Smooth muscle cell of the pulmonary artery (primary cell): Measurements from ENCODE around the gene FLOT1. TPM values are rescaled to one million over a fixed set of nuclear protein-coding genes. Genes with fewer than 3 reads are reported as not detected.

Source experiments
- total RNA-seq: library from RNA; depleted of rRNA; stranded (reverse); fragments of >200 nt; gene quantifications from 2 replicates; pipeline ENCODE4 v1.2.3, GENCODE V29; 2014

FLOT1 gene
- 102 and 110 TPM in 2 replicates for total RNA-seq

DNA sequence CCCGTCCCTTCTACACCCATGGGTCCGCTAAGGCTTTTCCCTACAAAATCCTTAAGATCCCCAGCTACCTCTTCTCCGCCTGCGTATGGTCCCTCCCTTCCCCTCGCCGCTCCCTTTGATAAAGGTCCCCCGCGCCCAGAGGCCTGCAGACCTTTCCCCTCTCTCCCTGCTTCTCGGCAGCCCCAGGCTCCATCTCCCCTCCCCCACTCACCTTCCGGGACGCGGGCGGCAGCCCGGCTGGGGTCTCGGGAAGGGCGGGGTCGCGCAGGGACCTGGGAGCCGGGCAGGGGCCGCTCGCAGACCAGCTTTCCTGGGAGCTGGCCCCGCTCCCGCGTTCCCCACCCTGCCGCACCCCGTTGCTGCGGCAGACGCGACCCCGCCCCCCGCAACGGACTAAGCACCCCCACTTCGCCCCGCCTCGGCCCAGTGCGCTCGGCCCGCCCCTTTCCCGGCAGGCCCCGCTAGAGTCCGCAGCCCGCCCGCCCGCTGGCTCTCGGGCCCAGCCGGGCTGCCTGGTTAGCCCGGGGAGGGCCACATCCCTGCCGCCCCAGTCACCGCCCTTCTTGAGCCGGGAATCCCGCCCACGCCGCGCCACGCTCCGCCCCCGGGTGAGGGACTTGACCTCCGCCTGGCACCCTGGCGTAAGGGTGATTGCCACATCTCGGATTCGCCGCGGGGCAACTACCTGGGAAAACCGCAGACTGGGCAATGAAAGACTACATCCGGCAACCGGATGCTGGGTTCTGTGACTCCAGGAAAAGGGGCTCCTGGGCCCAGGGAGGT, at the start of gene FLOT1:
FLOT1 (minus strand) TSS at position 372 of the 783 bp plus-strand sequence. CDS start 498 bp downstream, outside the sequence.

DNA sequence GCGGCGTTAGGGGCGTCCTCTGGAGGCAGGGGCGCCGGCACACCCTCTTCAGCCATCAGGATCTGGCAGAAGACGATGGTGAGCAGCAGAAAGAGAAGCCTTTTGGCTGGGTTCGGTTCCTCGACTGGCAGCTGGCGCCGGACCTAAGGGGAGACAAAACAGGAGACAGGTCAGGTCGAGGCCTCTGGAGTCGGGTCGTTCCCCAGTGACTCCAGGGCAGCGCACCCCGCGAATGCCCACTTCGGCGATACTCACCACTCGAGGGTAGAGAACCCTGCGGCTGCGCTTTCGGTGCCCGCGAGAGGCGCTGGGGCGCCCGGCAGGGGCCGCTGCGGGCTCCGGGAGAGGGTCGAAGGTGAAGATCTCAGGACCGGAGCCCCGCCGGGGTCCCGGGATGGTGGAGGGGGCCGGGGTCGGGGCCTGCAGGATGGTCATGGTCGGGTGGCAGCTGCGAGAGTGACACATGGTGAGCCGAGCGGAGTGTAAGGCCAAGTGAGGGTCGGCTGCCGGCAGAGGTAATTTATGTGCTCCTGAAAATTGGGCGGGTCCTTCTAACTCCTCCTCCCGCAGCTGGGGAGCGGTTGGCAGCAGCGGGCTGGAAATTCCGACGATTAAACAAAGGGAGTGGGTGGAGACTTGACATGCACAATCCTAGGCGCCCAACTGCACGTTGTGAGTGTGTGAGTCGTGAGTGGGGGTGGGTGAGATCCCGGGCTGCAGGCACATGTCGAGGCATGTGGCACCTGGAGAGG, 1.7 kb upstream of the FLOT1 start, which contains the start of gene IER3:
IER3 (minus strand) TSS at position 494 of the 752 bp plus-strand sequence; CDS start at position 465, 29 bp downstream.

DNA sequence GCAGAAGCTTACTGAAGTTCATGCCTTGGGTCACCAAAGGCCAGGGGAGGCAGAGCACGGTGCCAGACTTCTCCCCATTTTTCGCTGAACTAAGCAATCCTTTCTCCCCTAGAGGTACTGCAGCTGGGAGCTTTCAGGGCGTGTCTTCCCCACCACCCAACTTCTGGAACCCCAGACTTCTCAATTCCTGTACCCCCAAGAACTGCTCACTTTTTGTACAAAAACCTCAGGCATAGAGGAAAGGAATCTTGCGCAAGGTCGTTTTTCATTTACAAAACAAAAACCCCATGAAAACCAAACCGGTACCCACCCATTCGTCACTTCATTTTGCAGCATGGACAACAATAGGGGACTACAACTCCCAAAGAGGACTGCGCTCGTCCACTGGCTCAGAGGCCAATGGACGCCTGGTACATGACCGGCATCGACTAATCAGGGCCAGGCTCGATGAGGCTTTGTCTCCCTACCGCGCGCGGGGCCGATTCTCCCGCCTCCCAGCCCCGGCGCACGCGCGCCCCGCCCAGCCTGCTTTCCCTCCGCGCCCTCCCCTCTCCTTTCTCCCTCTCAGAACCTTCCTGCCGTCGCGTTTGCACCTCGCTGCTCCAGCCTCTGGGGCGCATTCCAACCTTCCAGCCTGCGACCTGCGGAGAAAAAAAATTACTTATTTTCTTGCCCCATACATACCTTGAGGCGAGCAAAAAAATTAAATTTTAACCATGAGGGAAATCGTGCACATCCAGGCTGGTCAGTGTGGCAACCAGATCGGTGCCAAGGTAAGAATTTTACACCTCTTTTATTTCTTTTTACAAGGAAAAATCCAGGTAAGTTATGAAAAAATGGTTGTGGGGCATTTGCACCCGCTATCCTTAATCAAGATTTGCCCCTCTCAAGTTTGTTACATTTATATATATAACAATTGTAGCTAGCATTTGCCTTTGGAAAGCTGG, 22.4 kb downstream of the FLOT1 start, which contains the start of gene TUBB:
TUBB (plus strand) TSS at position 562 of the 947 bp plus-strand sequence; CDS start at position 717, 155 bp downstream.

DNA sequence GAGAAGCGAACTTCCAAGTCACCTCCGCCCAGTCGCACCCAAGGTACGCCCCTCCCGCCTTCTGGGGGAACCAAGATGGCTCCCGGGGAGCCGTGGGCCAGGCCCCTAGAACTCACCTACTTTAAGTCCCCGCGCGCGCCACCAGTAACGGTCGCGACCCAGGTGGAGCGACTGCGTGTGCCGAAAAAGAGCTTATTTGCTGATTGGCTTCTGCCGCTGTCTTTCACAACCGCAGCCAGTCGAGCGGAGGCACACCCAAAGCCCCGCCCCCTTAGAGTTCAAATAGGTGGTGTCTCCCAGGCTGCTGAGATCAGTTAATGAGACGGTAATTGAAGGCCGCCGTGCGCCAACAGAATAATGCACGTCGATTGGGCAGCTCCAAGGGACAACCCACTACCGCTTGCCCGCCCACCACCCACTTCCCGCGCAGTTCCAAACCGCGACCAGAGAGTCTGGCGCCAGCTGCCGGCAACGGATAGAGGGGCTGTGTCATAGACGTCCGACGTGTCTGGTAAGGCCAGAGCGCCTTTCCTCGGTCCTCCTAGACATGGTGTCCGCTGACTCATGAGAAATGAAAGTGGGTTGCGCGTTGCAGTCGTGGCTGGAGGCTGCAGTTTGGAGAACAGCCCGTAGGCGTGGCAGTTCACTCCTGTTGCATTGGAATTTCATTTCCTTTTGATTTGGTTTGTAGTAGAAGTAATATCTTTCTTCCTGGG, 25.2 kb downstream of the FLOT1 start, which contains the start of gene MDC1:
MDC1 (minus strand) TSS at position 153 of the 716 bp plus-strand sequence. CDS start 2,106 bp downstream, outside the sequence.

DNA sequence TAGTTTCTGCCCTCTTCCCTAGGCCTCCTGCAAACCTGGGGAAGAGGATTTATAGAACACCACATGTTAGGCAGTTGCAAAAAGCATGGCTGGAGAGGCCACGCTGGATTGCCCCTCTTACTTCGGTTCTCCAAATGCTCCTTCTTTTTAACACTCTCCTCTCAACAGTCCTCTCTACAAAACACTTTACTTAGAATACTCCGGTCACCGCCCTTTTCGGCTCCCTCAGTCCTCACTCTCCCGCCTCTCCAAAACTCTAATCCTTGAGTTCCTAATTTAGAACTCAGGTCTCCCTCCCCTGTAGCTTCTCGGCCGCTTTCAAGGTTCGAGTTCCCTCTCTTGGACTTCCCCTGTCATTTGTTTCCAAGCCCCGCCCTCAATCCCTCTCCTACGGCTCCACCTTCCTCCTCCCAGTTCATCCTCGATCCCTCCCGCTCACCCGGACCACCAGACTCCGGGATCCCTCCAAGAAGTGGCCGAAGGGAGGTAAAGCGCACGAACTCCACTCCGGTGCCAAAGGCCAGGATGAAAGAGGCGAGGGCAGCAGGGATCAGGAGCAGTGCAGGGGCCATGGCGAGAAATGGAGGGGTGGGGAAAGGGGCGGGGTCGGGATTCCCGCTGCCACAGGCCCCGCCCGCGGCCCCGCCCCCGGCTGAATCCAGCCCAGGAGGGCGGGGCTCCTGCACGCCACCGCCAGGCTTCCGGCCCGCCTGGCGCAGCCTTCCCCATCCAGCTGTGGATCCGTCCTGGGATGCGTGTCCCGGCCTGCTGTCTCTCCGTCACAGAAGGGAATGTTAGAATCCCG, 51.9 kb downstream of the FLOT1 start, which contains the start of gene NRM:
NRM (minus strand) TSS at position 582 of the 805 bp plus-strand sequence; CDS start at position 572, 10 bp downstream.

DNA sequence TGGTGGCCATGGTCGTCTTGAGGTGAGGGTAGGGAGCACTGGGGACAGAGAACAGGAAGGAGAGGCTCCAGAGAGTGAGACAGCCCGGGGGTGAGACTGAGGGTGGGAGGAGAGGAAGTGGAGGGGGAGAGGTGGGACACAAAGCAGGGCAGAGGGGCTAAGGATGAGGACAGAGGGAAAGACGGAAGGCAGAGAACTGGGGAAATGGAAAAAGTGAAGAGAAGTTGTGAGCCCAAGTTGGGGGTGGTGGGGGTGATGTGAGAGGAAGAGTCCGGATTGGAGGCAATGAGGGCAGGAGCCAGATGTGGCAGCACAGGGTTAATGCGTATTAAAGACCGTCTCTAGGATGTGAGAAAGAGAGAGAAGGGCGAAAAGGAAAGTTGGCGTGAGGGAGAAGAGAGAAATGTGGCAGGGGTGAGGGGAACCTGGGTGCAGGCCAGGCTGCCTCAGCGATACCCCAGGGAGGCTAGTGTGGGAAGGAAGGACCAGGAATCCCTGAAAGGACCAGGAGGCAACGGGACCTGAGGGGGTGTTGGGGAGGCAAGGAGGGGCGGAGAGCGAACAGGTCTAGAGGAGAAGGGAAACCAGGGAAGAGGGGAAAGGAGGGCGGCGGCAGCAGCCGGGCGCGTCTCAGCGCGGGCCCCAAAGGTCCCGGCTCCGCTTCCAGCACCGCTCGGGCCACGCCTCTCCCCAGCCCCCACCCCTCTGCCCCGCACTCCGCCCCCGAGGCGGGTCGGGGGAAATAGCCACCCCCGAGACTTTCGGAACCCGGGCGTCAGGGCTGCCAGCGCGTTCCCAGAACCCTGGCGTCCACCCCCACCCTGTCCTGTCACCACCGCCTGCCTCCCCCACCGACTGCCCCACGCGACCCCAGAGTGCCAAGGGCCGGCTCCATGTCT, 56.2 kb downstream of the FLOT1 start, which contains the start of gene PPP1R18:
PPP1R18 (minus strand) TSS at position 637 of the 899 bp plus-strand sequence; CDS start at position 10, 627 bp downstream.

Other genes starting within 250 kb of the FLOT1 start
- 53.5 and 62.6 TPM in 2 replicates for gene GNL1, start 186.2 kb downstream of the FLOT1 start, total RNA-seq
- gene PRR3, start 185.4 kb downstream of the FLOT1 start, total RNA-seq = 4.8 and 5.7 TPM in 2 replicates
- gene ABCF1, start 171.2 kb downstream of the FLOT1 start, total RNA-seq = 43.7 and 55.0 TPM in 2 replicates
- gene PPP1R10, start 125.4 kb downstream of the FLOT1 start, total RNA-seq = 17.7 and 21.0 TPM in 2 replicates
- gene MRPS18B, start 124.8 kb downstream of the FLOT1 start, total RNA-seq = 34.9 and 35.4 TPM in 2 replicates
- 3.3 and 5.0 TPM in 2 replicates for gene ATAT1, start 115.8 kb downstream of the FLOT1 start, total RNA-seq
- 2.2 and 2.5 TPM in 2 replicates for gene C6orf136, start 95.6 kb downstream of the FLOT1 start, total RNA-seq
- 34.6 and 40.8 TPM in 2 replicates for gene DHX16, start 69.7 kb downstream of the FLOT1 start, total RNA-seq
- gene PPP1R18, start 56.0 kb downstream of the FLOT1 start, total RNA-seq = 55.1 and 74.0 TPM in 2 replicates
- gene NRM, start 51.7 kb downstream of the FLOT1 start, total RNA-seq = 2.6 and 3.3 TPM in 2 replicates
- 10.8 and 12.7 TPM in 2 replicates for gene MDC1, start 25.4 kb downstream of the FLOT1 start, total RNA-seq
- gene TUBB, start 22.3 kb downstream of the FLOT1 start, total RNA-seq = 611 and 617 TPM in 2 replicates
- 49.8 and 105 TPM in 2 replicates for gene IER3, start 1.9 kb upstream of the FLOT1 start, total RNA-seq
- gene DDR1, start 141.8 kb upstream of the FLOT1 start, total RNA-seq = 48.4 and 81.1 TPM in 2 replicates
- gene GTF2H4, start 165.5 kb upstream of the FLOT1 start, total RNA-seq = 14.7 and 17.1 TPM in 2 replicates
- 14.9 and 17.8 TPM in 2 replicates for gene VARS2, start 171.6 kb upstream of the FLOT1 start, total RNA-seq
- gene SFTA2, start 189.5 kb upstream of the FLOT1 start, total RNA-seq = not detected in 2 replicates
- gene MUCL3, start 198.3 kb upstream of the FLOT1 start, total RNA-seq = not detected in 2 replicates
- not detected in 2 replicates for gene MUC21, start 241.0 kb upstream of the FLOT1 start, total RNA-seq